Fibroblast of villous mesenchyme (primary cell): ENCODE results near the gene SPSB3. TPM values are rescaled to one million over a fixed set of nuclear protein-coding genes. Genes with fewer than 3 reads are reported as not detected.

Experiments used
- DNase-seq: peaks from one replicate; pipeline ENCODE4 v3.0.0-alpha.2; 2010; ENCODE audit warnings: low read depth
- H3K4me3 ChIP-seq: 2 replicates; pipeline ENCODE4 v1.5.1; 2011; ENCODE audit warnings: low read depth, mild to moderate bottlenecking, low read length
- CTCF ChIP-seq: IDR thresholded peaks from 2 replicates; pipeline ENCODE4 v1.5.1; 2012; ENCODE audit warnings: low read depth, mild to moderate bottlenecking, low read length; ENCODE audit not compliant: insufficient read depth
- total RNA-seq: library from RNA; depleted of rRNA; stranded (reverse); fragments of >200 nt; gene quantifications from 2 replicates; pipeline ENCODE4 v1.2.3, GENCODE V29; 2012

SPSB3 gene
- total RNA-seq, 1 donor, result 25.5 TPM

- no peak for DNase-seq
- no peak for TF ChIP-seq CTCF
- H3K4me3 ChIP-seq, result no peak overlapping the region
Measured at GRCh38 chr16:1784977-1785845, 2.8 kb upstream of the SPSB3 start.

GRCh38 chr16:1781758-1782407, 488 bp downstream of the SPSB3 start:
- peak; percentile 13 for DNase-seq
- H3K4me3 ChIP-seq, result peak overlapping the region; percentile 81
- no peak for TF ChIP-seq CTCF

- H3K4me3 ChIP-seq, result peak overlapping the region; percentile 81
- no peak for DNase-seq
- no peak for TF ChIP-seq CTCF
Measured at GRCh38 chr16:1781254-1781653, 1.1 kb downstream of the SPSB3 start.

GRCh38 chr16:1780677-1781072, 1.7 kb downstream of the SPSB3 start:
- TF ChIP-seq CTCF, result no peak
- H3K4me3 ChIP-seq, result no peak overlapping the region
- no peak for DNase-seq

- H3K4me3 ChIP-seq, result no peak overlapping the region
- DNase-seq, result no peak
- no peak for TF ChIP-seq CTCF
Measured at GRCh38 chr16:1779741-1780676, 2.4 kb downstream of the SPSB3 start.

- no peak for DNase-seq
- no peak overlapping the region for H3K4me3 ChIP-seq
- no peak for TF ChIP-seq CTCF
Measured at GRCh38 chr16:1779234-1779701, 3.1 kb downstream of the SPSB3 start.
